DOHH2 (cell line): ENCODE results near the gene ADCY4.

Experiments
- H3F3A ChIP-seq: fragments of 200-600 bp; sonication (generic), shearing (Covaris generic); 2 replicates; pipeline ENCODE4 v1.6.0; 2016; ENCODE audit warnings: antibody characterized with exemption, mild to moderate bottlenecking; ENCODE audit not compliant: control insufficient read depth, insufficient read depth
- H3K27ac ChIP-seq: fragments of 200-600 bp; sonication (generic); 2 replicates; pipeline ENCODE4 v1.5.1; 2014; ENCODE audit warnings: low read depth, mild to moderate bottlenecking, low read length, moderate library complexity
- H3K27me3 ChIP-seq: fragments of 200-600 bp; sonication (generic); 2 replicates; pipeline ENCODE4 v1.6.1; 2014; ENCODE audit warnings: mild to moderate bottlenecking, low read length, mixed read lengths; ENCODE audit not compliant: control insufficient read depth
- H3K36me3 ChIP-seq: fragments of 200-600 bp; sonication (generic); 2 replicates; pipeline ENCODE4 v1.6.1; 2014; ENCODE audit warnings: mild to moderate bottlenecking, low read length, moderate library complexity, mixed read lengths; ENCODE audit not compliant: control insufficient read depth
- H3K4me1 ChIP-seq: fragments of 200-600 bp; sonication (generic); 2 replicates; pipeline ENCODE4 v1.6.1; 2014; ENCODE audit warnings: mild to moderate bottlenecking, low read length, mixed read lengths; ENCODE audit not compliant: control insufficient read depth
- H3K4me2 ChIP-seq: fragments of 200-600 bp; sonication (generic); 2 replicates; pipeline ENCODE4 v1.6.0; 2014; ENCODE audit warnings: mild to moderate bottlenecking, low read length, moderate library complexity
- H3K4me3 ChIP-seq: fragments of 200-600 bp; sonication (generic); 2 replicates; pipeline ENCODE4 v1.5.1; 2014; ENCODE audit warnings: mild to moderate bottlenecking, low read length, mixed read lengths
- H3K79me2 ChIP-seq: fragments of 200-600 bp; sonication (generic); 2 replicates; pipeline ENCODE4 v1.6.1; 2014; ENCODE audit warnings: mild to moderate bottlenecking, low read length, mixed read lengths; ENCODE audit not compliant: control insufficient read depth
- H3K9me2 ChIP-seq: fragments of 200-600 bp; sonication (generic); replicated peaks from 2 replicates; pipeline ENCODE4 v1.6.1; 2014; ENCODE audit warnings: mild to moderate bottlenecking, low read length, mixed read lengths; ENCODE audit not compliant: control insufficient read depth
- H3K9me3 ChIP-seq: fragments of 200-600 bp; sonication (generic); 2 replicates; pipeline ENCODE4 v1.6.1; 2014; ENCODE audit warnings: antibody characterized with exemption, low read length, mixed read lengths; ENCODE audit not compliant: control insufficient read depth, insufficient read depth
- H4K20me1 ChIP-seq: fragments of 200-600 bp; sonication (generic); 2 replicates; pipeline ENCODE4 v1.6.0; 2014; ENCODE audit warnings: low read depth, mild to moderate bottlenecking, antibody characterized with exemption, low read length, moderate library complexity; ENCODE audit not compliant: control insufficient read depth, insufficient read depth
- EZH2phosphoT487 ChIP-seq: fragments of 200-600 bp; sonication (generic); IDR thresholded peaks from 2 replicates; pipeline ENCODE4 v1.6.1; 2017; ENCODE audit warnings: borderline replicate concordance, mild to moderate bottlenecking, antibody characterized with exemption, low read length, moderate library complexity, mixed read lengths
- TF ChIP-seq, protein P1 (sequence below): fragments of 200-600 bp; sonication (generic); IDR thresholded peaks from one replicate; pipeline ENCODE4 v1.5.1; 2014; ENCODE audit warnings: antibody characterized with exemption, mild to moderate bottlenecking, low read depth, low read length; ENCODE audit not compliant: poor library complexity, severe bottlenecking

ADCY4 gene

DNA sequence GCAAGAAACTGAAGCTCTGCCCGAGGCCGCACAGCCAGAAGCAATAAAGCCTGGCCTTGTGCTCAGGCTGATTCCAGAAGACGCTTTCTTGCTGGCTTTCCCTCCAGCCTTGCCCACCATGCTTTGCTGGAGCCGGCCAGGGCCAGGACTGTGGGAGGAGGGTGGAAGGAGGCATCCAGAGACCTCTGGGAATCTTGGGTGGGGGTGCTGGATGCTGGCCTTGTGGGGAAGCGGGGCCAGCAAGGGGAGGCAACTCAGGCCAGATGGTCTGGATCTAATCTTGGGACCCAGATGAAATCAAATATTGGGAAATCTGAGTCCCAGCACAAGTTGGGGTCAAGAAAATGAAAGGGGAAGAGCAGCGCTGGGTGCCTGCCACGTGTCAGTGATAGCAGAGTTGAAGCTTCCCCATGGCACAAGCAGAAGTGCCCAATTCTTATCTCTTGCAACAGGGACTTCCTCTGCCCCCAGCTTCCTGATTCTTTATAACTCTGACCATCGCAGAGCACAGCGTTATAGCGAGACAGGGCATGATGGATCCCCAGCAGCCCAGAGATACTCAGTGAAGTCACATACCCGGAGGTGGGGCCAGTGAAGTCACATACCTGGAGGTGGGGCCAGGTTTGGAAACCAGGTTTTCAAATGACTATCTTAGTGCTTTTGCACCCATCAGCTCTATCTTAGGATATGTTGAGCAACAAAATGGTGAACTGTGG lies 57.1 kb downstream of the ADCY4 start:
- TF ChIP-seq EZH2phosphoT487 = no peak
- TF ChIP-seq, protein P1, sequence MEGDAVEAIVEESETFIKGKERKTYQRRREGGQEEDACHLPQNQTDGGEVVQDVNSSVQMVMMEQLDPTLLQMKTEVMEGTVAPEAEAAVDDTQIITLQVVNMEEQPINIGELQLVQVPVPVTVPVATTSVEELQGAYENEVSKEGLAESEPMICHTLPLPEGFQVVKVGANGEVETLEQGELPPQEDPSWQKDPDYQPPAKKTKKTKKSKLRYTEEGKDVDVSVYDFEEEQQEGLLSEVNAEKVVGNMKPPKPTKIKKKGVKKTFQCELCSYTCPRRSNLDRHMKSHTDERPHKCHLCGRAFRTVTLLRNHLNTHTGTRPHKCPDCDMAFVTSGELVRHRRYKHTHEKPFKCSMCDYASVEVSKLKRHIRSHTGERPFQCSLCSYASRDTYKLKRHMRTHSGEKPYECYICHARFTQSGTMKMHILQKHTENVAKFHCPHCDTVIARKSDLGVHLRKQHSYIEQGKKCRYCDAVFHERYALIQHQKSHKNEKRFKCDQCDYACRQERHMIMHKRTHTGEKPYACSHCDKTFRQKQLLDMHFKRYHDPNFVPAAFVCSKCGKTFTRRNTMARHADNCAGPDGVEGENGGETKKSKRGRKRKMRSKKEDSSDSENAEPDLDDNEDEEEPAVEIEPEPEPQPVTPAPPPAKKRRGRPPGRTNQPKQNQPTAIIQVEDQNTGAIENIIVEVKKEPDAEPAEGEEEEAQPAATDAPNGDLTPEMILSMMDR = no peak
- Histone ChIP-seq H3K9me3 (no peaks in the 10 kb centered on the region), H3K4me3 (no peak overlapping the region), H3F3A (no peaks in the 10 kb centered on the region), H3K4me2 (no peak overlapping the region), H3K27me3 (no peaks in the 10 kb centered on the region), H3K4me1 (peaks cover 36% of the 10 kb centered on the region), H3K79me2 (no peaks in the 10 kb centered on the region), H3K36me3 (no peaks in the 10 kb centered on the region), H4K20me1 (no peaks in the 10 kb centered on the region), H3K9me2 (no peaks in the 10 kb centered on the region), H3K27ac (no peak overlapping the region)

DNA sequence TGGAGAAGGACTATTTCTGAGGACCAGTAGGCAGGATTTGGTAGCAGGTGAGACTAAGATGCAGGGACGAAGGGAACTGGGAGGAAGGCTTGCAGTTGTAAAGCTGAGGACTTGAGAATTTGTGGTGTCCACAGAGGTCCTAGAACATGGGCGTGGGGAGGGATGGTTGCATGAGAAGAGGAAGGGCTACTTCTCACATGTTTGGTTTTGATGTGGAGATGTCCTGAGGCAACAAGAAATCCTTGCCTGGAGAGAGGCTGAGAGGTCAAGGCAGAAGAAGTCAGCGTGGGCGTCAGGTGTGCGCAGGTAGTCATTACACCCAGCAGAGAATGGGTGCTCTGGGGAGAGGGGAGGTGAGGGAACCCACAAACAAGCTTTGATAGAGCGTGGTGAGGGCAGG lies 57.8 kb downstream of the ADCY4 start:
- TF ChIP-seq, protein P1 = no peak
- TF ChIP-seq EZH2phosphoT487 = no peak
- no peak overlapping the region for H3K4me2 ChIP-seq
- H3K9me2 ChIP-seq = no peaks in the 10 kb centered on the region
- no peaks in the 10 kb centered on the region for H4K20me1 ChIP-seq
- peaks cover 42% of the 10 kb centered on the region for H3K4me1 ChIP-seq
- H3K27ac ChIP-seq = no peak overlapping the region
- H3K4me3 ChIP-seq = no peak overlapping the region
- no peaks in the 10 kb centered on the region for H3F3A ChIP-seq
- H3K79me2 ChIP-seq = no peaks in the 10 kb centered on the region
- H3K9me3 ChIP-seq = no peaks in the 10 kb centered on the region
- no peaks in the 10 kb centered on the region for H3K36me3 ChIP-seq
- H3K27me3 ChIP-seq = no peaks in the 10 kb centered on the region

DNA sequence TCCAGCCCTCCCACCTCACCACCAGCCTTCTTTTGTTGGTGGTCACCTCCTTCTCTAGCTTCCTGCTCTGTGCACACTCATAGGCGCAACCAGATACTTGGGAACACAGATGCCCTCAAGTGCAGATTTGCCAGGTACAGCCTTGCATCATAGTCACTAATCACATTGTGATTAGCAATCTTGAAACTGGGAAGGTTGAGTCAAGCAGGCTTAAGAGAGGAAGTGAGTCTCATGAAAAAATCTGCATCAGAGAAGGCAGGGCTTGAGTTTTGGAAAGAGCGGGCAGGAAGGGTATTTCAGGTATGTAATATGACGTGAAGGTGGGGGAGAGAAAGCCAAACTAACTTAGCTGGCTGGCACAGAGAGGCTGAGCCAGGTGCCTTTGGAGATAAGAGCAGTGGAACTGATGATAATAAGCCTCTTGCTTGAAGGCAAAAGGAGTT lies 60.7 kb downstream of the ADCY4 start:
- H3K4me3 ChIP-seq = 0 out of 2 replicates have a peak overlapping the region, but pooled peaks have one; percentile 12
- TF ChIP-seq, protein P1 = no peak
- TF ChIP-seq EZH2phosphoT487 = no peak
- no peak overlapping the region for H3K27ac ChIP-seq
- peaks cover 2% of the 10 kb centered on the region; the same call in 1 of the 2 replicates for H3F3A ChIP-seq
- no peaks in the 10 kb centered on the region for H4K20me1 ChIP-seq
- no peaks in the 10 kb centered on the region for H3K27me3 ChIP-seq
- H3K4me1 ChIP-seq = peaks cover 46% of the 10 kb centered on the region
- no peaks in the 10 kb centered on the region for H3K36me3 ChIP-seq
- H3K9me2 ChIP-seq = no peaks in the 10 kb centered on the region
- no peaks in the 10 kb centered on the region for H3K9me3 ChIP-seq
- H3K79me2 ChIP-seq = peaks cover 4% of the 10 kb centered on the region
- peak overlapping the region; percentile 22 for H3K4me2 ChIP-seq
